ENCODE measurements around the gene GALNTL6. TPM values are rescaled to one million over a fixed set of nuclear protein-coding genes. Genes with fewer than 3 reads are reported as not detected.
A peak's percentile ranks its signal among the peaks of the same experiment; 100 is the strongest.

The GALNTL6 gene
- polyA plus RNA-seq, 4 donors = 0.86 to 2.8 (median 1.1) TPM

DNA sequence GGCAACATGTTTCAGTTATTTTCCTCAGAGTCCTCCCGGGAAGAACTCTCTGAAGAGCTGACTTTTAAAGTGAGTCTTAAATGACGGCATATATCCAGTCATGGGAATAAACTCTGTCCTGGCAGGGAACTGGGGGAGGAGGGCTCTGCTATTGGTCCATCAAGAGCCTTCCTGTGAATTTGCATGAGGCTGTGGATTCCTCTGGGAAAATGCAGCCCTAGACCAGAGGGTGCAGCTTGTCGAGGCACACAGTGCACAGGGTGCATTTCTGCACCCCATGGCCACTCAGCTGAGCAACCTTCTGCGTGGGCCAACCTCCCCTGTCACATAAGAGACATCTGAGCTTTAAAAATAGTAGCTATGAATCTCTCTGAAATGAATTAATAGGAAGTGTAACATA, 360.0 kb downstream of the GALNTL6 start:
- DNase-seq (ENCODE audit: low read depth in 4 of 4, low spot score in 3 of 4) = no peak

DNA sequence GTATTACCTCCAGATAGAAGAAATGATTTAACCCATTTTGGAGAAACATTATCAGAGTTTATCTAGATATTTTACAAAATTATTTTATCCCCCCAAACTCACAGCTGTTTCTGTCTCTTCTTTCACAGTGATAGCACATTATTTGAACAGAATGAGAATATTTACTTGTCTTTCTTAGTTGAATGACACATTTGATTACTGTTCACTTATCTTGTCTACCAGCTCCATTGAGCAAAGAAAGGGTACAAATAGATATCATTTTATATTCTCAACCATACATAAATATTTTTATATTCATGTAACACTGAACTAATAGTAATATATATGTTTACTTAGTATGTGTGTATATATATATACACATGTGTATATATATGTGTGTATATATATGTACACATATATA, 364.2 kb downstream of the GALNTL6 start:
- no peak for DNase-seq (ENCODE audit: low read depth in 4 of 4, low spot score in 3 of 4)

DNA sequence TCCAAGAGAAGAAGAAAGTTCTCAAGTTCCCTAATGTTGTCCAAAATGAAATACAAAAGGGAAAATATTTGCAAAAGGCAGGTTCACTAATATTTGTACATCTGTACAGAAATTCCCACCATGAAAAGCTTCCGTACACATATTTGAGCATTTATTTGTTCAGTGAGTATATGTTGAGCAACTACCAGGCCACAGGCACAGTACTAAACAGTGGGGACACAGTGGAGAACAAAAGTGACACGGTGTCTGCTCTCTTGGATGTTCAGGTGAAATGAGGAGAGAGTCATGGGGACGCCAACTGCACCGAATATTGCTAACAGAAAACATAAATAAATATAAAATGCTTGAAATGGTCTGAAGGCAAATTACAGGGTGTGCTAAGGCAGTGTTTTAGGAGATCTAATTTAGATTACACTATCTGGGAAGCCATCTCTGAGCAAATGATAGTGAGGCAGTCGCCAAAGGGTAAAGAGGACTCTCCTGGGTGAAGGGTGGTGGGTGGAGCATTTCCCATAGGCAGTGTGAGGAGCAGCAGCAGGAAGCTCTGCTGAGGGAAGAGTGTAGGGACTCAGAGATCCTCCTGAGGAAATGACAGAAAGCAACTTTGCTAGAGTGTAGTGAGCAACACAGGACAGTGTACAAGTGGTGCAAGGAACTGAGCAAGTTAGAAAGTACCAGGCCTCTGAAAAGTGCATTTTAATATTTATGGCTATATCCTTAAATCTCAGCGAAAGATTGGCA, 375.2 kb downstream of the GALNTL6 start:
- DNase-seq (ENCODE audit: low read depth in 4 of 4, low spot score in 3 of 4) = no peak

DNA sequence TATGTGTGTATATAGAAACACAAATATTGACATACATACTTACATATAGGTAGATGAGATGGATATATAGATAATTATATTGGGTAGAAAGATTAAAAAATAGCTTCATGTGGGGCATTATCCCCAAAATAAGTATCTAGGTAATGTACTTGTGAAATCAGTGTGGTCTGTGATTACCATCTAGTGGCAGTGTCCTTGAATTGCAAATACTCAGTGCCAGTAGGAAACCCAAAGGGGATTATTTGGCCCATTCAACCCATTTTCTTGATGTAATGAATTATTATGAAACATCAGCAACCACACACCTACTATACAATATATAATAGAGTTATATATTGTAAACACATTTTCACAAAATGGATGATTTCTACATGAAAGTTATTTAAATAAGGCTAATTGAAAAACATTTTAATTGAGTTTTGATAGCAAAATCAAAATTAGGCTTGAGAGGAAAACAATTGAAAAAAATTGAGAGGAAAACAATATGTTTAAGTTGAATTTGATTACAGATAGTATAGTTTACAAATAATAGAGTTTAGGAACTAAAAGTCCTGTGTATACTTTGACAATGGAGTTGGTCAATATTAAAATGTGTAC, 389.4 kb downstream of the GALNTL6 start:
- DNase-seq (ENCODE audit: low read depth in 4 of 4, low spot score in 3 of 4) = peak in 1 of 4 donors; percentile 5

DNA sequence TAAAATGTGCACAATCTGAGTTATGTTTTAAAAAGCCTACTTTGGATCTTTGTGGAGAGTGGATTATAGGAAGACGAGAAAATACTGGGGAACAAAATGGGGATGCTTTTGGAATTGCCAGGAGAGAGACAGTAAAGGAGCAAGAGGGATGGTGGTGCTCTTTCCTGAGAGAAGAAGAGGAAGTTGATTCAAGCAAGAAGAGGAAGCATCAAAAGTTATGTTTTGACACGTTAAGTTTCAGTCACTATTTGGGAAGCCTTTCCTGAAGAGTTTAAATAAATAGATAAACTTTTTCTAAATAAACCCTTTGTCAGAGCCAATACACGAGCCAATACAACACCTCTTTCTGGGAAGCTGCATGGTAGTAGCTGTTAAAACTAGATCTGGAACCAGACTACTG, 394.1 kb downstream of the GALNTL6 start:
- no peak for DNase-seq (ENCODE audit: low read depth in 4 of 4, low spot score in 3 of 4)

DNA sequence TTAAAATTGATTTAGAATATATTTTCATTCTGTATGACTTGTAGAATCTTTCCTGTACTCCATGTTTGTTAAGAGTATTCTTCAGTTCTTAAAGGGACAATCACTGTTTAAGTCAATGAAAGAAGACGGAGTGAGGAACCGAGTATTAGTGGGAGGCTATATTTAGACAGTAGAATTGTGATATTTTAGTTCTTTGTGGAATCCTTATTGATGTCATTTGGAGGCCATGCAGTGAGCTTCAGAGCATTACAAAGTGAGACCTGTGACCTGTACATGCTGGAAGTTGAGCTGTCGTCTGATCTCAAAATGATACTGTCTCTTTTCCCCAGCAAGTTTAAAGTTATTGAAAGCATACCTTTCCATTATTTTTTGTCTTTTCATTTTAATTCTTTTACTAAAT, 394.7 kb downstream of the GALNTL6 start:
- no peak for DNase-seq (ENCODE audit: low read depth in 4 of 4, low spot score in 3 of 4)

DNA sequence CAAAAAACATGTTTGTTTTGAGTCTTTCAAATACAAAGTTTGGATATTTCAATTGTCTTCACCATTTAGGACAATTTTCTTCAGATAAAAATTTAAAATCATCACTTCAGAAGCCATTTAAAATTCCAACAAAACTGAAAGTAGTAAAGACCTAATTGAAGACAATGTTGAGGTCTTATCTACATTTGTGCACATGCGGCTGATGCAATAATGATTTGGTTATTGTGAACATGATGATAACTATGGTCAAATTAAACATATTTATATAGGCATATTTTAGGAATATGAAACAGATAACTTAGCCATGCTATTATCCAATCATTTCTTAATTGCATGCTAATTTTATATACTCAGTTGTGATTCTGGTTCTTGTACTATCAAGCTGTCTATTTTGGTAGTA, 407.5 kb downstream of the GALNTL6 start:
- DNase-seq (ENCODE audit: low read depth in 4 of 4, low spot score in 3 of 4) = no peak

DNA sequence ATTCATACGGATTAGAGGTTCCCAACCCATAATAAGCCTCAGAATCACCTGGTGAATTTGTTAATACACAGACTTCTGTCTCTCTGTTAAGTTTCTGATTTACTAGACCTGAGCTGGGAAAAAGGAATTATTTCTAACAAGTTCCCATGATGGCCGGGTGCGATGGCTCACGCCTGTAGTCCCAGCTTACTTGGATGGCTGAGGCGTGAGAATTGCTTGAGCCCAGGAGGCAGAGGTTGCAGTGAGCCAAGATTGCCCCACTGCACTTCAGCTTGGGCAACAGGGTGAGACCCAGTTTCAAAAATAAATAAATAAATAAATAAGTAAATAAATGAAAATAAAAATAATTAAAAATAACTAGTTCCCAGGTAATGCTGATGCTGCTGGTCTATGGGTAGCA, 412.3 kb downstream of the GALNTL6 start:
- DNase-seq (ENCODE audit: low read depth in 4 of 4, low spot score in 3 of 4) = no peak

DNA sequence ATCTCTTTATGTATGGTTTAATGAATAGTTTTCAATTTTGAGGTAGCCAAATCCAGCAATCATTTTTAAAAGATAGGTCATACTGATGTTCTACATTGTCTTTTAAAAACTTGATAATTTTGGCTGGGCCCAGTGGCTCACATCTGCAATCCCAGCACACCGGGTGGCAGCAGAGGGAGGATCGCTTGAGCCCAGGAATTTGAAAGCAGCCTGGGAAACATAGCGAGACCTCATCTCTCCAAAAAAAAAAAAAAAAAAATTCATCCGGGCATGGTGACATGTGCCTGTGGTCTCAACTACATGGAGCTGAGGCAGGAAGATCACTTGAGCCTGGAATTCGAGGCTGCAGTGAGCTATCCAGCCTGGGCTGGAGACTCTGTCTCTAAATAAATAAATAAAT, 419.8 kb downstream of the GALNTL6 start:
- no peak for DNase-seq (ENCODE audit: low read depth in 4 of 4, low spot score in 3 of 4)

DNA sequence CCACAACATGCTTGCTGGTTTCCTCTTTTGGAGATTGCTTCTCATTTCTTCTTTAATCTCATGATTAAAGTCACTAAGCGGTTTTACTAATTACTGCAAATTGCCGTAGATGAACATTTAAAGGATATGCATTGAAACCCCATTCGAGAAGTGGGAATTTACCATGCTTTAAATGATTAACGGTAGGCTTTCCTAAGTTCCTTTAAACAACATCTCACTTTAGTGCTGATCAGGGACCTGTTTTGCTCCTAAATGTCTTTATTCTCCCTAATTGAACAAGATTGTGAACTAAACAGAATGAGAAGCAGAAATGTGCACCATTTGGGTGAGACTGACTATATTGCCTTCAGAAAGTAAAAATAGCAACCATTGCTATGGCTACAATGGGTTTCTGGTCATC, 430.3 kb downstream of the GALNTL6 start:
- DNase-seq (ENCODE audit: low read depth in 4 of 4, low spot score in 3 of 4) = no peak

DNA sequence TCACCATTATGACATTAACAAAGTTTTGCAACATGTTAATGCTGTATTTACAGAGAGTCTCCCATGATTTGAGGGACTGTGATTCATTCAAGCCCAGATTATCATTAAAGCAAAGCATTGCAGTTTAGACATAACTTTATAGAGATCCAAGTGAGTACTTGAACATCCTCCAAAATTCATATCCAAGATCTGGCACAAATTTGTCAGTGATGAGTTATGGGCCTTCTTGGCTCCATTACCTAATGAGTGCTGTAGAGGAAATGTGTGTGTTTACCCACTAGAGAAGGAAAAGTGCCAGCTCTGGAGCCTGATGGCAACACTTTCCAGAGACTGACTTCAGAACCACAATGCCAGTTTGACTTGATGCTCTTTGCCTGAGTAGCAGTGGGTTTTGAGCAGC, 432.3 kb downstream of the GALNTL6 start:
- no peak for DNase-seq (ENCODE audit: low read depth in 4 of 4, low spot score in 3 of 4)

DNA sequence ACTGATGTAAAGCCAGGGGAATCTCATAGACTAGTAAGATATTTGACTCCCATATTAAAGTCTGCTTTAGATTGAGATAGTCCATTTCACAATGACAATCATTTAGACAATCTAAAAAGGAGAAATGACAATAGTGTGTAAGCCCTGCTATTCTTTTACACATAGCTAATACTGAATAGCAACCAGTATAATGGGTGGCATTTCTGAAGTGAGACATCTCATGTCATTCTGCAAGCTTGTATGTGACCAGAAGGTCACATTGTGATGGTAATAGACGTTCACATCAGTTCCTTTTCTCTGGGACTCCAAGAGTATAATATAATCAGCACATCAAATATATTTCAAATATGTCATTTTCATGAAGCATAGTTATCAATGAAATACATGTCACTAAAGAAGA, 440.2 kb downstream of the GALNTL6 start:
- DNase-seq (ENCODE audit: low read depth in 4 of 4, low spot score in 3 of 4) = no peak

DNA sequence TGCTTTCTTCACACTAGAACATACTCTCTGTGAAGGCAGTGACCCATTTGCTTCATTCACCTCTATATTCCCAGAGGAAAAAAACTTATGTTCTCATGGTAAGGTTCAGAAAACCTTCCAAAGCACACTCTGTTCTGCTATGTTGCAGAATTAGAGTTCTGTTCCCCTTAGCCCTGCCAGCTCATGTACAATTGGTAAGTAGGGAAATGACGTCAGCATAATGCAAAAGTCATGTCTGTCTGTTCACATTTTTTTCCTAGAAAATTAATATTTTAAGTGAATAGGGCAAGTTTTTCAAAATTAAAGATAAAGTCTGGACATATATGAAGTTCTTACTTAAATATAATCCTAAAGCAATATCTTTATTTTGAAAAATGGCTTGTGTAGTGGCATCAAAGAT, 443.6 kb downstream of the GALNTL6 start:
- no peak for DNase-seq (ENCODE audit: low read depth in 4 of 4, low spot score in 3 of 4)

DNA sequence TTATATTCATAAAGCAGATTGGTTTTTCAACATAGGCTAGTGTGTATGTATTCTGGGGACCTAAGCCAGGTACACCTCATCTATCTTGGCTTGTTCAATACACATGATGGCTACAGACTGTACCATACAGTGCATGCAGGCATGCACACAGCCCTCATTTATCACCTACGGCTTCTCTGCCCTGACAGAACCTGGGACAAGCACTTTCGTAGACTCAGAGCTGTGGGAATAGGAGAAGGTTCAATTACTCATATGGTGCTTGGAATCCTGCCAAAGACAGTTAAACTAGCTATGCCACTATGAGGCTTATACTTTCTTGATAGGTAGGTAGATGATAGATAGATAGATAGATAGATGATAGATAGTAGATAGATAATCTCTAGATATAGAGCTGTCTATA, 457.2 kb downstream of the GALNTL6 start:
- peak in 1 of 4 donors; percentile 2 for DNase-seq (ENCODE audit: low read depth in 4 of 4, low spot score in 3 of 4)

DNA sequence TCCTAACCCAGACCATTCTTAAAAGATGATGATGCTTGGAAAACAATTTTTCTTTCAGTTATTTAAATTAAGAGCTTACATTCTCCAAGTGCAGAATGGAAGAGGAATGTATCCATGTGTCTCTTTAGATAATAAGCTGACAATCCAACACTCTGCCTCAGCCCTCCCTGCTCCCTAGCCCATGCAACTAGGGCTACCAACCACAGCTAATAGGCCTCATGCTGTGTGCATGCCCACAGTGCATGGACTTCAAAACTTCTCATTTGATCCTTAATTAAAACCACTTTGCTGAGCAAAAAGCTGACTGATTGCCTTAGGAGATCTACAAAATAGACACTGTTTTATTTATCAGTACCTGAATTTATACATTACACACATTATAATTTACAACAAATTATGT, 473.9 kb downstream of the GALNTL6 start:
- no peak for DNase-seq (ENCODE audit: low read depth in 4 of 4, low spot score in 3 of 4)

DNA sequence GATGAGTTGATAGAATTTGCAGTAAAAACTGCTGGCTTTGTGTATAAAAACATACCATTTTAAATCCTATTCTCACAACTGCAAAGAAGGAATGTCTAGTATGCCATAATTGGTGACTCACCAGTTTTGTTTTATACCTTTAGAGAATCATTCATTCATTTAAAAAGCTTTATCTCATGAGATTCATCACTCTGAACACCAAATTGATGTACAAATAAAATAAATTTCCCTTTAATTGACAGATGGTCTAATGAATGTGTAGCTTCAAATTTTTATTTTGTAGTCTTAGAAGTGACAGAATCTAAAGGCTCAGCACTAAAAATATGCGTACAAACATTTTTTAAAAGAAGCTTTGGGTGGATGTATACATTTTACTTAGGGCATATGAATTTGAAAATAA, 492.5 kb downstream of the GALNTL6 start:
- no peak for DNase-seq (ENCODE audit: low read depth in 4 of 4, low spot score in 3 of 4)

DNA sequence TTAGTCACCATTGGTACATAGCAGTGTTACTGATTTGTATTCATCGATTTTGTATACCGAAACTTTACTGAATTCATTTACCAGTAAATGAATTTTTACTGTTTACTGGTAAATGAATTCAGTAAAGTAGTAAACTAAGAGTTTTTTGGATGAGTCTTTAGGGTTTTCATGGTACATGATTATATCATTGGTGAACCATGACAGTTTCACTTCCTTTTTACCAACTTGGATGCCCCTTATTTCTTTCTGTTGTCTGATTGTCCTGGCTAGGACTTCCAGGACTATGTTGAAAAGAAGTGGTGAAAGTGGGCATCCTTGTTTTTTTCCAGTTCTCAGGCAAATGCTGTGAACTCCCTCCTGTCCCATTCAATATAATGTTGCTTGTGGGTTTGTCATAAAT, 494.9 kb downstream of the GALNTL6 start:
- no peak for DNase-seq (ENCODE audit: low read depth in 4 of 4, low spot score in 3 of 4)

DNA sequence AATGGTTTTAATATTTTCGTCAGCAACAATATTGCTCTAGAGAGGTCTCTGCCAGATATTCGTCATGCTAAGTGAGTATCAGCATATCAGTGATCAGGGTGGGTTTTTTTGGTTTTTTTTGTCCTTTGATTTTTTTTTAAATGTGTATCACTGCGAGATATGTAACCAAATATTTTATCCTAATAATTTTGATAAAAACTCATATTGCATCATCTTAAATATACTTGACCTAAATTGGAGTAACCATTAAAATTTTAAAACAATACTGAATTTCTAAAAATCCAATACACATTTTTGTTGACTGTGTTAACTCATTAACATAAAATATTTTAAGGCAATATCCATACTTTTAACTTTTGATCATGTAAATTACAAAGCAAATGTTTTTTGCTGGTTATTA, 498.5 kb downstream of the GALNTL6 start:
- DNase-seq (ENCODE audit: low read depth in 4 of 4, low spot score in 3 of 4) = no peak

DNA sequence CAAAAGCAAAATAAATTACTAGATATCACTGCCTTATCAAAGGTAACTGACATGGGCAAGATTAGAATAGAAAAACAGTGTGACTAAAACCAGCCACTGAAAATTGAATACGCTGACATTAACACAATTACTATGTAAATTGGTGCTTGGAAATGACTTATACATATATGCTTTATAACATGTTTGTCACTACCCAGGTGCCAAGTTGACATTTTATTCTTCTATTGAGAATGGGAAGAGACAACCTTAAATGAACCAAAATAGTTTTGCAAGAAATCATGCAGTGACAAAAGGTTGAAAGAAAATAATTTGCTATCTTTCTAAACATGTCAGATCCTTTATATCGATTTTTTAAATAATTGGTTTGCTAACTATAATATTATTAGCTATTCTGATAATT, 510.1 kb downstream of the GALNTL6 start:
- DNase-seq (ENCODE audit: low read depth in 4 of 4, low spot score in 3 of 4) = no peak

DNA sequence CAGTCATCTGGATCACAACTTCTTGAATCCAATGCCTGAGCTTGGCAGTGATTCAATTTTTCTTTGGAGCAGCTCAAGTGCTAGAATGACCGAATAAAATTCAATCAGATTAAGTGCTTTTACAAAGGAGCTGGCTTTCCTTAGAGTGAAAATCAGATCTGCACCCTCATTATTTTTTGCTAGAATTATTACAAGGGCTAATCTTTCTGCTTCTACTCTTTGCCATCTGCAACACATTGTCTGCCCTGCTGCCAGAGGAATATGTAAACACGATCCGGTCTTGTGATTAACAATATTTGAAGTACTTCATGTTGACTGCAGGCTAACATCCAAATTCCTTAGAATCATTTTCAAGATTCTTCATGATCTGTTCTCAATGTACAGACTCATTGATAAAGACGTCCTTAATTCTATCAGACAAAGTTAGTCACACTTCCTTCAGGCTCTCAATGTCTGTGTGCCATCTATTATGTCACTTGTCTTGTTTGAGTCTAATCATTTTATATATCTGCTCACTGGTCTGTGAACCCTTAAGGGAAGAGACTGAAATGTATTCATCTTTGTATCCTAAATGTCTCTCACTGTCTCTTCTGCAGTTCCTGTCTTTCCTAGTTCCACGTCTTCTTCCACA, 531.2 kb downstream of the GALNTL6 start:
- DNase-seq (ENCODE audit: low read depth in 4 of 4, low spot score in 3 of 4) = no peak

DNA sequence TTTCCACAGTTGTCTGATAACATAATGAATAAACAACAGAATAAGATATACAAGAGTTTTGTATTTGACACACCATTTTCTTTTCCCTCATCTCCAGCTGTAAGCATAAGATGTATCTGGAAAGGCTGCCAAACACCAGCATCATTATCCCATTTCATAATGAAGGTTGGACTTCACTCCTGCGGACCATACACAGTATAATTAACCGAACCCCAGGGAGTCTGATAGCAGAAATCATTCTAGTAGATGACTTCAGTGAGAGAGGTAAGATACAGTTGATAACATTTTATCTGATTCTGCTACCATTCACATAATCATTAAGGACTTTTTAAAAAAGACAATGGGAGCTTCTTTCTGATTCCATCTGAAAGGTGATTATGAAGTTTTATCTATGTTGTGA, 535.2 kb downstream of the GALNTL6 start:
- DNase-seq (ENCODE audit: low read depth in 4 of 4, low spot score in 3 of 4) = no peak

DNA sequence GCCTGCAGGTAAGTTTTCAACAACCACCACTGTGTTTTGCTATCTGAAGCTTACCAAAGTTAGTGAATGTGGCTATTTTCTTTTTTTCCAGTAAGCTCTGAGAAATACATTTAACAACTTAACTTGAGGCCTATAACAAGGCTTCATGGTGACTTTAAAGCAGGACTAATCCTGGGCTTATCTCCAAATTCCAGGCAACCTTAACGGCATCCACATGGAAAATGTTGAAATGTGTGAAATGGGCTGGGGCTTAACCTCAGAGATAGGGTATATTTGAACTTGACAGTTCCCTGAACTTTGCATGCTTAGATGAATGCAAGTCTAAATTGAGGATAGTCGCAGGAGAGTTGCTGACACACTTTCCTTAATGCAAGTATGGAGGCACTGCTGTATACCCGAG, 539.2 kb downstream of the GALNTL6 start:
- DNase-seq (ENCODE audit: low read depth in 4 of 4, low spot score in 3 of 4) = no peak

All from right renal pelvis (tissue), 4 donors.